Urinary bladder (tissue), 4 donors: ENCODE data around the gene SNAI3. TPM values are rescaled to one million over a fixed set of nuclear protein-coding genes. Genes with fewer than 3 reads are reported as not detected.
"Not testable (repeated sequence)": the region's sequence is repeated elsewhere in the genome, so short reads cannot be mapped to it uniquely, and the experiment has no call there.

ENCODE experiments used
- DNase-seq: peaks from one replicate; pipeline ENCODE4 v3.0.0-alpha.2; 2015; ENCODE audit errors: extremely low spot score
- H3K27ac ChIP-seq: one replicate; pipeline ENCODE4 v1.5.1; 2013; ENCODE audit warnings: low read depth, mild to moderate bottlenecking, moderate library complexity
- H3K36me3 ChIP-seq: one replicate; pipeline ENCODE4 v1.6.1; 2013; ENCODE audit warnings: mild to moderate bottlenecking, moderate library complexity; ENCODE audit not compliant: insufficient read depth
- H3K4me1 ChIP-seq: one replicate; pipeline ENCODE4 v1.6.1; 2013; ENCODE audit warnings: mild to moderate bottlenecking, moderate library complexity; ENCODE audit not compliant: insufficient read depth
- H3K4me3 ChIP-seq: one replicate; pipeline ENCODE4 v1.5.1; 2013; ENCODE audit warnings: low read depth, low read length
- WGBS: extraction: QIAGEN DNeasy Blood & Tissue Kit; methylation state at CpG from one replicate; pipeline ENCODE4 v1.1.7; 2013; 5-methylcytosine and 5-hydroxymethylcytosine counted together
- polyA plus RNA-seq: library from polyadenylated mRNA; stranded (reverse); fragments of 200-250 nt; gene quantifications from one replicate; pipeline ENCODE4 v1.2.3, GENCODE V29; 2013
- total RNA-seq: library from RNA; depleted of rRNA; stranded (reverse); fragments of >200 nt; gene quantifications from one replicate; pipeline ENCODE4 v1.2.3, GENCODE V29; 2014
- donor health status: healthy with polysubstance abuse.
- donor health status: healthy.

Gene SNAI3
- total and polyA plus RNA-seq, 2 donors, result 0.82 TPM; not detected in 1

GRCh38 chr16:88684569-88685155 lies 1.6 kb downstream of the SNAI3 start:
- H3K36me3 ChIP-seq, result no peaks in the 10 kb centered on the region
- no peaks in the 10 kb centered on the region for H3K4me1 ChIP-seq
- DNase-seq, result no peak
- H3K4me3 ChIP-seq, result no peak overlapping the region
- H3K27ac ChIP-seq, result no peak overlapping the region
- WGBS, result 66% methylated on average over 15 of the region's 15 CpGs

GRCh38 chr16:88681709-88682451 lies 4.4 kb downstream of the SNAI3 start:
- Histone ChIP-seq H3K27ac (peak overlapping the region; percentile 64), H3K4me3 (no peak overlapping the region), H3K36me3 (no peaks in the 10 kb centered on the region), H3K4me1 (no peaks in the 10 kb centered on the region)
- 40% methylated on average over 21 of the region's 21 CpGs for WGBS
- no peak for DNase-seq

DNA sequence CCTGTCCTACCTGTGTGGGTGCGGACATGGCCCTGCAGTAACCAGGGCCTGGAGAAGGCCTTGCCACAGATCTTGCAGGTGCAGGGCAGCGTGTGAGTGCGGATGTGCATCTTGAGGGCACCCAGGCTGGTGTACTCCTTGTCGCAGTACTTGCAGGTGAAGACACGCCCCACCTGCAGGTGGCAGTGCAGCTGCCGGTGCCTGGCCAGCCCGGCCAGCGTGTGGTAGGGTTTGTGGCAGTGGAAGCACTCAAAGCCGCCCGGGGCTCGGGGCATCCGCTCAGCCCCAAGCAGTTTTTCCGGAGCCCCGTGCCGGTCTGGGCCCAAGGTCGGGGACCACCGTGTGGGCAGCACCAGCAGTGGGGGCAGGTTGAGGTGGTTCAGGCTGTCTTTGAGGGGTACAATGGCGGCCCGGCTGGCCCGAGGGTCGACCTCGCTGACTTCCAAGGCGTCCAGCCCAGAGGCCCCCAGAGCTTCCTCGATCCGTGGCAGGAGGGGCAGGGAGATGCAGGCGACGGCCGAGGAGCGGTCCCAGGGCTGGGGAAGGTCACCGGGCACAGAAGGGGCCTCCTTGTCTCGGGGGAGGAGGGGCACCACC lies 5.1 kb downstream of the SNAI3 start:
- WGBS, result 56% methylated on average over 31 of the region's 31 CpGs
- no peaks in the 10 kb centered on the region for H3K4me1 ChIP-seq
- no peak overlapping the region for H3K27ac ChIP-seq
- H3K4me3 ChIP-seq, result no peak overlapping the region
- no peaks in the 10 kb centered on the region for H3K36me3 ChIP-seq
- DNase-seq, result no peak

GRCh38 chr16:88680554-88681083 lies 5.7 kb downstream of the SNAI3 start:
- no peak for DNase-seq
- no peak overlapping the region for H3K4me3 ChIP-seq
- no peaks in the 10 kb centered on the region for H3K36me3 ChIP-seq
- no peaks in the 10 kb centered on the region for H3K4me1 ChIP-seq
- 79% methylated on average over 5 of the region's 5 CpGs for WGBS
- H3K27ac ChIP-seq, result no peak overlapping the region

- no peaks in the 10 kb centered on the region for H3K4me1 ChIP-seq
- no peaks in the 10 kb centered on the region for H3K36me3 ChIP-seq
- WGBS, result 65% methylated on average over 32 of the region's 32 CpGs
- DNase-seq, result no peak
- H3K4me3 ChIP-seq, result no peak overlapping the region
- H3K27ac ChIP-seq, result no peak overlapping the region
Measured at GRCh38 chr16:88678224-88678979, 7.9 kb downstream of the SNAI3 start.

DNA sequence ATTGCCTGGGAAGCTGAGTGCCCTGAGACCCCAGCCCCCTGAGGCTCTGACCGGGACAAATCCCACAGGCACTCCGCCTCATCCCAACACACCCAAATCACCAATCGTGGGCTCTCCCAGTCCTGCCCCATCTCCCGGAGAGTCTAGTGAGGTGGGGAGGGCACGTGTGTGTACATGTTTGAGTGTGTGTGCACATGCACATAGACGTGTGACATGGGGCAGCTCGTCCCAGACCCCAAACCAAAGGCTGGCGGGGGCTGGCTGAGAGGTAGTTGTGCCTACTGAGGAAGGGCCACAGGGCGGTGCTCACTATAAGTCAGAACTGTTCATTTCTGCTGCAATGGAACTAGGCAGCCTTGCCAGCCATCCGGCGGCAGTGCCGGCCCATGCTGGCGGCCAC lies 8.6 kb downstream of the SNAI3 start:
- Histone ChIP-seq H3K4me3 (no peak overlapping the region), H3K27ac (no peak overlapping the region), H3K36me3 (no peaks in the 10 kb centered on the region), H3K4me1 (no peaks in the 10 kb centered on the region)
- no peak for DNase-seq
- WGBS, result 75% methylated on average over 13 of the region's 13 CpGs

DNA sequence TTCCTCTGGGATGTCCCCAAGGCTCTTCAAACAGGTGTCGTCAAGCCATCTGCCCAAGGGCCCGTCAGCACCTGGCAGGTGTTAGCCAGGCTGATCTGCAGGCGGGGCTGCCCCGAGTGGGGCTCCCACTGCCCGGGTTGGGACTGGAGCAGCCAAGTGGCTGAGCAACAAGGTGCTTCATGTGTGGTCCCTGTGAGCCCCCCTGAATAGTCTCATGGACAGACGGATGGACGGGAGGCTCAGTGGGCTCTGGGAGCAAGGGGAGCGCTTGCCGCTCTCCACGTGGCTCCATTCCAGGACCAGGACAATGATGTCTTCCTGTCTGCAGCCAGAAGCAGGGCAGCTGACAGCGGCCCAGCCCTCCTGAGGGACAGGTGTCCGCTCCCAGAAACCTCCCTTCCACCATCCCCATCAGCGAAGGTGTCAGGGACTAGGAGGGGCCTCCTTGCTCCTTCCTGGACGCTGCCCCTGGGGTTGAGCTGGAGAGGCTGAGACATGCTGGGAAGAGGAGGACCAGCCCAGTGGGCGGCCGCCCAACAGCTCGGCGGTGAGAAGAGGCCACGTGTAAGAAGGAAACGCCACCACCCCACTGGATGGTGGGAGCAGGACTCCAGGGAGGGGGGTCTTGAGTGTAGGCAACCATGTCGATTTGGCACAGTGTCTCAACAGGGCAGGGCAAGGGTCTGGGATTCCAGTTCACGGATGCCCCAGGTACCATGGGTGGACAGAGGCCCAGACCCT lies 9.6 kb downstream of the SNAI3 start:
- DNase-seq, result no peak
- WGBS, result 83% methylated on average over 22 of the region's 22 CpGs
- no peak overlapping the region for H3K4me3 ChIP-seq
- no peaks in the 10 kb centered on the region for H3K4me1 ChIP-seq
- H3K27ac ChIP-seq, result no peak overlapping the region
- H3K36me3 ChIP-seq, result no peaks in the 10 kb centered on the region

DNA sequence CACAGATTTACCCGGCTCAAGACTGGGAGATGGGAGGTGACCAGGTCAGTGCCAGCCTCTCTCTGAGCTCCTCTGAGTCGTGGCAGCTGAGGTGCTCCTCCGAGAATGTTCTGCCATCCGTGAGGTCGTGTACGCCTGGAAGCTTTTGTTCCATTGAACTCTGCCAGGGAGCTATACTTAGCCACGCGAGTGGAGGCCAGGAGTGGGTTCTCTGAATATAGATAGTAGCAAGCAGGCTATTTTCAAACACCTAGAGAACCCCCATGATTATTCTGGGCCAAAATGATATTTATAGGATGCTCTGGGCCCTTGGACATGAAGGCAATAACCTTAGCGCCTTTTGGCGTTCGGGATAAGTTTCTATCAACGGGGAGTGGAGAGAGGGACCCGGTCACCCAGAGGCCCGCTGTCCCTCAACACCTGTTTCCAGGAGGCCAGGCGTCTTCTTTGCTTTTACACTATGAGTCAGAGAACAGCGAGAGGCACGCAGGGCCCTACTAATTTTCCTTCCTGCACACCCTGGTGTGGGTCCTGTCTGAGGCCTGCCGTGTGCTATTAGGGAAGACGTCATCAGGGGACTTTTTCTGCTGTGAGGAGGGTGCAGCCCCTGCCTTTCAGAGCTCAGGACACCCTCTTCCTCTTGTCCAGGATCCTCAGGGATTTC lies 12.5 kb downstream of the SNAI3 start:
- H3K4me3 ChIP-seq, result no peak overlapping the region
- H3K27ac ChIP-seq, result no peak overlapping the region
- 92% methylated on average over 19 of the region's 19 CpGs for WGBS
- no peaks in the 10 kb centered on the region for H3K36me3 ChIP-seq
- H3K4me1 ChIP-seq, result no peaks in the 10 kb centered on the region
- DNase-seq, result no peak

- H3K4me1 ChIP-seq, result no peaks in the 10 kb centered on the region
- H3K27ac ChIP-seq, result no peak overlapping the region
- 63% methylated on average over 11 of the region's 11 CpGs for WGBS
- DNase-seq, result no peak
- no peak overlapping the region for H3K4me3 ChIP-seq
- H3K36me3 ChIP-seq, result no peaks in the 10 kb centered on the region
Measured at GRCh38 chr16:88672776-88673175, 13.5 kb downstream of the SNAI3 start.

DNA sequence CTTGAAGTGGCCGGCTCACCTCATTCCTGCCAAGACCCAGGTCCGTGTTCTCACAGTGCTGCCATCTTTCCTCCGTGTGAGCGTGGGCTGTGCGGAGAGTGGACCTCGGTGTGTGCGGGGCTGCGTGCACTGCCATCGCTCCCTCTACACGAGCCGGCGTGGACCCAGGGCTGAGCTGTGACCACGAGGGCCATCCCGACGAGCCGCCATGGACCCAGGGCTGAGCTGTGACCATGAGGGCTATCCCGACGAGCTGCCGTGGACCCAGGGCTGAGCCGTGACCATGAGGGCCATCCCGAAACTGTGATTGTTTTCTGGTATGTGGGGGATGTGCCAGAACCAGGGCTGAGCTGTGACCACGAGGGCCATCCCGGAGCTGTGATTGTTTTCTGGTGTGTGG lies 14.5 kb downstream of the SNAI3 start:
- 91% methylated on average over 23 of the region's 23 CpGs for WGBS

DNA sequence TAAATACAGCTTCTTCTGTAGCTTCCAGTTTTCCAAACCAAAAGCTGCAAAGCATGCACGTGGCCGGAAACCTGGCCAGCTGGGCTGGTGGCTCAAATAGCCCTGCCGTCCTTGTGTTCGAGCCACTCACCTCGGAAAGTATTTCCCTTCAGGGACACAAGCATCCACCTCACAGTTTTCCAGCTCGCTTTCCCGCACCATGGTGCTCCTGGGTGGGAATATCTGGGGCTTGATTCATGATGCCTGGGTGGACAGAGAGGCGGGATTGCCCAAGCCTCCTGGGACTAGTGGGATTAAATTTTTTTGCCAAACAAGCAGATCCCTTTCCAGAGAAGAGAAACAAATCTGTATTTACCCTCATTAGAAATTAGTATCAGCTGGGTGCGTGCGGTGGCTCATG lies 16.3 kb downstream of the SNAI3 start:
- H3K4me1 ChIP-seq, result no peaks in the 10 kb centered on the region
- 76% methylated on average over 10 of the region's 10 CpGs for WGBS
- no peak overlapping the region for H3K4me3 ChIP-seq
- no peak overlapping the region for H3K27ac ChIP-seq
- no peaks in the 10 kb centered on the region for H3K36me3 ChIP-seq
- DNase-seq, result no peak

More for the DNA sequence above, 14.5 kb downstream of the SNAI3 start:
- Histone ChIP-seq H3K4me3 (no peak overlapping the region), H3K36me3 (no peaks in the 10 kb centered on the region), H3K4me1 (no peaks in the 10 kb centered on the region), H3K27ac (no peak overlapping the region)
- no peak for DNase-seq

- WGBS, result 94% methylated on average over 8 of the region's 8 CpGs
Measured at GRCh38 chr16:88669493-88669892, 16.8 kb downstream of the SNAI3 start.

More at GRCh38 chr16:88669493-88669892, 16.8 kb downstream of the SNAI3 start:
- H3K36me3 ChIP-seq, H3K4me3 ChIP-seq, H3K4me1 ChIP-seq, DNase-seq, H3K27ac ChIP-seq: not testable (repeated sequence)
